ENCODE data around the gene MRO.
"Not testable (repeated sequence)": the region's sequence is repeated elsewhere in the genome, so short reads cannot be mapped to it uniquely, and the experiment has no call there.

MRO gene

DNA sequence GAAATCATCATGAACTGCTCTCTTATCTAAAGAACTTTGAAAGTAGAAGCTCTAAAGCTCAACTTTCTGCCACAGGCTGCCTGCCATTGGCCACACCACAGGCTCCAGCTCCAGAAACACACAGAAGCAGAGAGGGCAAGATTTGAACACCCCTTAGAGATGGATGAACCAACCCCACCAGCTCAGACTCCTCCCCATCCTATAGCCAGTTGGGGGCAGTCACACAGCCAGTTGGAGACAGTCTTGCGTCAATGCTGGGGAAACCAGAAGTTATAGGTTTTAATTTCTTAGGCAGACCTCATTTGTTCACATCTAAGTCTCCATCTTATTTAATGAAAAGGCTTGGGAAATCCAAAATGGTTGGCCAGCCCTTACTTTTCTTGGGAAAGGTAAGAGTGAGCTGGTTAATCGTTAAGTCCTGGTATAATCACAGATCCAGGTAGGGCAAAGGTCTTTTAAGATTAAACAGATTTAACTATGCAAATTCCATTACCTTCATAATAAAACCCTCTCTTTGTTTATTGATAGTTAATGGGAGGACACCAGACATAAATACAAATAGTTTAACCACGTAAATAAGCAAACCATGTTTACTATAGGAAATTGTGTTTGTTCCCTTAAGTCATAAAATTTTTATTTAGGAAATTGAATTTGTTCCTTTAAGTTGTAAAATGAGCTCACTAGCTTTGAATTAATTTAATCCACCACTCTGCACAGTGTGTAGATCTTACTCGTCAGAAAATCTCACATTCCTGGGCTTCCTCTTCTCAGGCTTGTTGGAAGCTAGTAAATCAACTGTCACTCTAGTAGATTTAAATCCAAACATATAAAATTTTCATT is 28.0 kb downstream of the MRO start:
- DNase-seq (ENCODE audit: low read depth) = no peak

DNA sequence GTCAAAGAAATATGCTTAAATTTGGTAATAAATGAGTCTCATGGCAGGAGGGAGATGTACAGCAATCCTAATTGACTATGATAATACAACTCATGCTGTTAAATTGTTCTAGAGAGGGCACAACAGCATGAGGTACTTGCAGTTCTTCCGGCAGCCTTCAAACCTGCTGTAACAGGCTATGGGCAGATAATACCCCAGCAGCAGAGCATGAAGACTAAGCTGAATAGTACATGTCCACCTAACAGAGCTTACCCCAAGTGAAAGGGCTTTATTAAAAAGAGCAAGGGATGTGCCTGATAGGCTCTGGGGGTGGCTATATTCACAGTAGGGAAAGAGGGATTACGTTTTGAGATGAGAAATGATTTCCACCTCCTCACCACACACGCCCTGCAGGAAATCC is 28.9 kb downstream of the MRO start:
- no peak for DNase-seq (ENCODE audit: low read depth)

DNA sequence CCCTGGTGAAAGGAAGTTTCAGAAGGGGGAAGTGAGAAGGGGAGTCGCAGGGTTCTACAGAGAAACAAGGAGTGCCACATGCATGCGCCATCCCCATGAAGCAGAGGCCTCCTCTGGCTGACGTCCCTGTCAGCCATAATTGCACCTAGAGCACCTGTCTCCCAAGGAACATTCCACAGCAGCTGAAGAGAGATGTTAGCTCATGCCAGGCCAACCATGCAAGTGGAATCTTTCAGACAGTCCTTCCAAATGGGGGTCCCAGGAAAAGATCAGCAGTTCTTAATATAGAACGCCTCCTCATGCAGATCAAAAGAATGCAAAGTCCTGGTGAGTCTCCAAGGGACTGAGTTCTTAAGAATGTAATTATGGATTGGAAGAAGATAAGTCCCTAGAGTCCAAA is 29.6 kb downstream of the MRO start:
- DNase-seq (ENCODE audit: low read depth) = no peak

DNA sequence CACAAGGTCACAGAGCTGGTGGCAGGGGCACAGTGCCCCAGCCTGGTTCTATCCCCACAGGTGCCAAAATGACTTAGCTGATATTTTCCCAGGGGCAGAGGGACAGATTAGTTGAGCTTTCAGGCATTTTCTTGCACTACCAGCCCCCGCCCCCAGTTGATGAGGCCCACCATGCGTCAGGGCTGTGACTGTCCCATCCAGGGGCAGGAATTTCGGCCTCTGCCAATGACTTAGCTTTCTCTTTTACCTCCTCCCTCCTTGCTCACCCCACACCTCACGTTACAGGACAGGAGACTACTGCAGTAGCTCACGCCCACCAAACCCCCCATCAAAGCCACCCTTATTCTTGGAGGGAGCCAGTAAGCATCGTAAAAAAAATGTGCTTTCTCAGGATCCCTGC is 31.5 kb downstream of the MRO start:
- DNase-seq (ENCODE audit: low read depth) = no peak

DNA sequence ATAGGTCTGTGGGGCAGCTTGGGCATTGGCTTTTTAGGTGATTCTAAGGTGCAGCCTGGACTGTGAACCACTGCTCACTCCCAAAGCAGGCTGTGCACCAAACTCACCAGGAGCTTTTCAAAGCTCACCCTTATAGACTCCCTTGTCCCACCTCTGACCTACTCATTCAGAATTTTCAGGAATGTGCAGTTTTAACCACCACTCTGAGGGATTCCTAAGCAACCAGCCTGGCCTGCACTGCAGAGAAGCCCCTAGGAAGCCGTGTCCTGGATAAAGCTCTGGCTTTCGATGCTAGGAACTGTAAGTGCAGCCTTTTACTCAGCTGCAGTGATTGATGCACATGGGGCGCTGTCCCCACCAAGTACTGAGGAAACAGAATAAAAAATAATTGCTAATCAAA is 33.0 kb downstream of the MRO start:
- DNase-seq (ENCODE audit: low read depth) = no peak

DNA sequence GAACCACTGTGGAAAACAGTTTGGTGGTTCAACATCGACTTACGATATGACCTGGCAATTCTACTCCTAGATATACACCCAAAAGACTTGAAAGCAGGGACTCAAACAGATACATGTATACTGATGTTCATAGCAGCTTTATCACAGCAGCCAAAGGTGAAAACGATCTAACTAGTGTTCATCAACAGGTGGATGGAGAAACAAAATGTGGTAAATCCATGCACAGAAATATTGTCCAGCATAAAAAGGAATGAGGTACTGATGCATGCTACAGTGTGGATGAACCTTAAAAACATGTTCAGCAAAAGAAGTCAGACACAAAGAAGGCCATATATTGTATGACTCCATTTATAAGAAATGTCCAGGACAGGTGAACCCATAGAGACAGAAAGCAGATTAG is 36.3 kb downstream of the MRO start:
- no peak for DNase-seq (ENCODE audit: low read depth)

DNA sequence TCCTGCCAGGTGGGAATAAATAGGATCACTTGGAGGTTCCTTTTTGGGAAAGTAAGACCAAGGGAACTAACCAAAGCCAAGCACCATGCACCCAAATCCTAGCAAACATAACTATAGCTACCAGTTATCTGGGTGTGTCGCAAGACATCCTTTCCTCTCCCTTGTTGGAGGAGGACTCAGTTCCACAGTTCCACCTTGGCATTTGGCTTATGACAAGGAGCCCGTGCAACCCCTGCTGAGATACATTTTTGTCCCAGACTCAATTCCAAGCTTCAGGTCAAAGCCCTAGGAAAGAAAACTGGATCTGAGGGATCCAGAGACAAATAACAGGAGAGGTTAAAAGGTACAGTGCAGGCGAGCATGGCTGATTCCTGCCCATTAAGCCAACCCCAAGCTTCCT is 40.8 kb downstream of the MRO start:
- DNase-seq (ENCODE audit: low read depth) = not testable (repeated sequence)

DNA sequence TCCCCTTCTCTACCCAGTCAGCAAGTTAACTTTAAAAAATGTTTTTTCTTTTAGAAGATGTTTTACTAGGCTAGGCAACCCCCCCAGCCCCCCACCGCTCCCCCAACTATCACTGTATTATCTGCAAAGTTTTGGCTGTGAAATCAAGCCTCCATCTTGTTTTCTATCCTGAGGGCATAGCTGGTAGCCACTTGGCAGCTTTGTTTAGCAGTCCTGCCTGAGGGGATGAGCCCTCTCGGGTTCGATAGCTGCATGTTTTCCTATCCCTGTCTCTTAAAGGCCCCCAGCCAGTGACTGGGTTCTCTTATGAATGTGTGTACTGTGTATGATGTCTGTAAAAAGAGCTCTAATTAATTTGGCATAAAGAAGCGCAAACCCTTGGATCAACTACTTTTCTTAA is 43.4 kb downstream of the MRO start:
- DNase-seq (ENCODE audit: low read depth) = no peak

DNA sequence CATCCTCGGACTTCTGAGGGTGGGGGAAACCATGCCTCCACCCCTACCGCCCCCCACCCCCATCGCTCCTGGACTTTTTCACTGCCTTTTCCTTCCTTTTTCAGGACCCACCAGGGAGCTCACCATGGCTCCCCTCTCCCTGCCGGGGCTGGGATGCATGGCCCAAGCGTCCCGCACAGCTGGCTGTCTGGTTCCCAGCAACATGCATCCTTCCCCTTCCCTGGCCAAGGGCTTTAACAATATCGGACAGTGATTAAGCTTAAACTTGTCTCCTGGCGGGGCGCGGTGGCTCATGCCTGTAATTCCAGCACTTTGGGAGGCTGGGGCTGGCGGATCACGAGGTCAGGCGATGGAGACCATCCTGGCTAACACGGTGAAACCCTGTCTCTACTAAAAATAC is 44.1 kb downstream of the MRO start:
- DNase-seq (ENCODE audit: low read depth) = no peak

DNA sequence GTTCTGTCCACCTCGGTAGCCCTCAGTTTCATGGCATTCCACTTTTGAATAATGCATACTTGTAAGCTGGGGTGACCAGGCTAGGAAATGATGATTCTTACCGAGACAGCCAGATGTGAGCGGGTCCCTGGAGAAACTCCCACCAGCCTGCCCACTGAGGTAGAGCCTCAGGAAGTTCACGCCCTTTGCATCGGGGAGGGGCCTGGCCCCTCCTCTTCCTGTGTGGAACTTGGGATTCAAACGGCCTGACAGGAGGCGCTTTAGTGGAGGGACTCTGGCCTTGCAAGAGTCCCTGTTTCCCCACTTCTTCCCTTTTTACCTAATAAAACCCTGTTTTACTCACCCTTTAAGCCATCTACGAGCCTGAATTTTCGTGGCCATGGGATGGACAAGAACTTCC is 44.6 kb downstream of the MRO start:
- no peak for DNase-seq (ENCODE audit: low read depth)

DNA sequence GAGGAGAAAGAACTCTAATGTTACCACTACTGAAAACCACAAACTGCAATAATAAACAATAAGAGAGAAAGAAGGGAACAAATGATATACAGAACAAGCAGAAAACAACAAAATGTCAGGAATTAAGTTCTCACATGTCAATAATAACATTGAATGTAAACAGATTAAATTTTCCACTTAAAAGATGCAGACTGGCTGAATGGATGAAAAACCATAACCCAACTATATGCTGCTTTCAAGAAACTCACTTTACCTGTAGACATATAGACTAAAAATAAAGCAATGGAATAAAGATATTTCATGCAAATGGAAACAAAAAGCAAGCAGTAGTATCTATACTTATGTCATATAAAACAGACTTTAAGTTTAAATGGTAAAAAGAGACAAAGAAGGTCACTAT is 50.4 kb downstream of the MRO start:
- no peak for DNase-seq (ENCODE audit: low read depth)

DNA sequence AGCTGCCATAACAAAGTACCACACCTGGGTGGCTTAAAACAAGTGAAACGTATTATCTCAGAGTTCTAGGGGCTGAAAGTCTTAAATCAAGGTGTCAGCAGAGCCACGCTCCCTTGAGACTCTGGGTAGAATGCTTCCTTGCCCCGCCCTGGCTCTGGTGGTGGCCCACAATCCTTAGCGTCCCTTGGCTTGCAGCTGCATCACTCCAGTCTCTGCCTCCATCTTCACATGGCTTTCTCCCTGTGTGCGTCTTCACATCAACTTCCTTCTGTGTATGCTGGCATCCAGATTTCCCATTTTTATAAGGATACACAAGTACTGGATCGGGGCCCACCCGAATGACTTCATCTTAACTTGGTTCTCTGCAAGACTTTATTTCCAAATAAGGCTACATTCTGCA is 62.5 kb downstream of the MRO start:
- DNase-seq (ENCODE audit: low read depth) = no peak

DNA sequence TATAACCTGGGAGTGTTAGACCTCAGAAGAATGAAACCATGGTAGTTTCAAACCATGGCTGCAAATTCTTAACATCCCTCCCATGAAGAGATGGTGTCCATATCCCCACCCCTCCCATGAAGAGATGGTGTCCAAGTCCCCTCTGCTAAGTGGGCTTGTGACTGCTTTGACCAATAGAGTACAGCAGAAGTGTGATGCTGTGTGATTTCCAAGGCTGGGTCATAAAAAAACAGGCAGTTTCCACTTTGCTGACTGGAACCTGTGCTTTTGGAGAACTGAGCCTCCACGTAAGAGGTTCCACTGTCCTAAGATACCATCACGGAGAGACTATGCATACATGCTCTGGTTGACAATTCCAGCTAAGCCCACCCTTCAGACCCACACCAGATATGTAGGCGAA is 65.5 kb downstream of the MRO start:
- DNase-seq (ENCODE audit: low read depth) = no peak

DNA sequence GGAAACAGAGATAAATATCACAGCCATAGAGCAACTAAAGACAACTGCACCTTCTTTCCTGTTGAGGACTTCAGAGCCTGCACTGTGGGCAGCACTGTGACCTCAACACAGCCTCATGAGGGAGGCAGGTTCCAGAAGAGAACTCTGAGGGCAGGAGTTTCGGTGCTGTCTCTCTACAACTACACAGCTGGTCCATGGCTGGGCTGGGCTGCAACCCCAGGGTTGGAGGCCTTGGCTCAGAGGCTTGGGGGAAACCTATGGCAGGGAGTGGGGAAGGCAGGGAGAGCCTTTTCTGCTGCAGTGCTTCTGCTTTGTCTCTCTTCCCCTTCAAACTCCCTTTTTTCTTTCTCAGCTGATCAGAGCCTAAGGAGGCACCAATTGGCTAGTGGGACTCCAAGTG is 66.5 kb downstream of the MRO start:
- DNase-seq (ENCODE audit: low read depth) = no peak

DNA sequence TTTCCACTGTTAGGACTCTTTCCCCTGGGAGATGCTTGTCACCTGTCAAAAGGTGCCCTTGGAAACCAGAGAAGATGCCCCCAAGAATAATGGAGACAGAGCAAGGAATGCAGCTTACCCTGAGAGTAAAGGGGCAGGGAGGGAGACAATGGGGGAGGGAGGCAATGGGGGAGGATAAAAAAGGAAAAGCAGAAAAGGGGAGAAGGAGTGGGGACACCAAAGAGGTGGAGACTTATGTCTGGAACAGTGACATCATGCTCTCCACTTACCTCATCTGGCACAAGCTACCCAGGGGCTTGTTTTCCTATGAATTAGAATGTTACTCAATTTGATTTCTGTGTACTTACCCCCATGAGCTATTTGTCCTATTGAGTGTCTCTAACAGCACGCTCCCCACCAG is 67.9 kb downstream of the MRO start:
- no peak for DNase-seq (ENCODE audit: low read depth)

DNA sequence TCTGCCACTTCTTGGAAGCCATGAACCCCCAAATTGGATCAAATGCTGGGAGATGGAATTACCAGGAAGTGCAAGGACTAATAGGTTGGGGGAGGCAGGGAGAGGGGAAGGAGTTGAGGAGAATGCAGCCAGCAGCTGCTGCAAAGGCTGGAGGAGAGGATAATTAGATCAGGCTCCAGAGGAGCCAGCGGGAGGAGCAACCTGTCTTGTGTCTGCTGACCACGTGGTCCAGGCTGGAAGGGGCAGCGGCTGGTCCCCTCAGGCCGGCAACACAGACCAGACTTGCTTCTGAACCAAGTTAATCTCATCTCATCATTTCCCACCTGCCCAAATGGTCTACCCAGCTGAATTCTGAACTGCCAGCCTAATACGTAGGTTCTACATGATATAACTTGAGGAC is 68.3 kb downstream of the MRO start:
- no peak for DNase-seq (ENCODE audit: low read depth)

DNA sequence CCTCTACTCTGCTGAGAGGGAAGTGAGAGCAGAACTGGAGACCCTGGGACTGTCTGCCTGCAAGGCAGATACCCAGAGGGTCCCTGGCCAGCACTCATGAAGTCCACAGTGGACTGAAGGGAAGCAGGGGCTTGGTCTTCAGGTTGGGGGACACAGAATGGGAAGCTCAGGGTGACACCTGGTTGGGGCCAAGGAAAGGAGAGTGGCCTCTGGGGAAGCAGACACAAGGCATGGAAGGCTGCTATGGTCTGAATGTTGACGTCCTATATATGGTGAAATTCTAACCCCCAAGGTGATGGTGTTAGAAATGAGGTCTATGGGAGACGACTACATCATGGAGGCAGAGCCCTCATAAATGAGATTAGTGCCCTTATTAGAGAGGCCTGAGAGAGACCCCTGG is 69.3 kb downstream of the MRO start:
- DNase-seq (ENCODE audit: low read depth) = no peak

DNA sequence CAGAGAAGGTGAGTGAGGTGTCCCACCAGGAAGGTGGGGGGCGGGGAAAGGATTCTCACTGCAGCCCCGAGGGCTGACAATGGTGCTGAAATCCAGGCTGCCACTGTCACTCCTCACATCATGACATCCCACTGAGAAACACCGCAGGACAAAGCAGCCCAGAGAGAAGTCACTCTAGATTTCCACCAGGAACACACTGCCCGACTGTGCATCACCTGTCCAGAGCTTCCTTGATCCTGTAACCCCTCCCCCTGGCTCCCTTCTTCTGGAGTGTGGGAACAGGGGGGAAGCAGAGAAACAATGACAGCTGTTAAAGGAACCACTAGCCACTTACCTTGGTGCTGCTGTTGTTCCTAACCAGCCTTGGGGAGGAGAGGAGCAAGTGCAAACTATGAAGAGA is 69.9 kb downstream of the MRO start:
- no peak for DNase-seq (ENCODE audit: low read depth)

DNA sequence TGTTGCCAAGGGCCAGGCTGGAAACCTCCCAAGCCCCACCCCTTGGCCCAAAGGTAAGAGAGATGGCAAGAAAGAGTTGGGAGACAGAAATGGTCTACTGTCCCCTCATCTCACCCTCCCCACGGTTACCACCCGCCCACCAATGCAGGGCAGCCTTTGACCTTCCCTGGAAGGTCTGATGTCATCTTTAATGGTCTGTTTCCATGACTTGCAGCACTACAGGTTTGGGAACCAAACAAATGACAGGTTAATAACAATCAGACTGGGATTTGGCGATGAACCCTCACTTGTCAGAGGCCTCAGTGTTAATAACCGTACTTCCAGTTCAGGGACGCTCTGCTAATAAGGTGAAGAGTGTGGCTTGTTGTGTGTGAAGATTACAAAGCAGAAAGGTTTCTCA is 70.4 kb downstream of the MRO start:
- DNase-seq (ENCODE audit: low read depth) = no peak

DNA sequence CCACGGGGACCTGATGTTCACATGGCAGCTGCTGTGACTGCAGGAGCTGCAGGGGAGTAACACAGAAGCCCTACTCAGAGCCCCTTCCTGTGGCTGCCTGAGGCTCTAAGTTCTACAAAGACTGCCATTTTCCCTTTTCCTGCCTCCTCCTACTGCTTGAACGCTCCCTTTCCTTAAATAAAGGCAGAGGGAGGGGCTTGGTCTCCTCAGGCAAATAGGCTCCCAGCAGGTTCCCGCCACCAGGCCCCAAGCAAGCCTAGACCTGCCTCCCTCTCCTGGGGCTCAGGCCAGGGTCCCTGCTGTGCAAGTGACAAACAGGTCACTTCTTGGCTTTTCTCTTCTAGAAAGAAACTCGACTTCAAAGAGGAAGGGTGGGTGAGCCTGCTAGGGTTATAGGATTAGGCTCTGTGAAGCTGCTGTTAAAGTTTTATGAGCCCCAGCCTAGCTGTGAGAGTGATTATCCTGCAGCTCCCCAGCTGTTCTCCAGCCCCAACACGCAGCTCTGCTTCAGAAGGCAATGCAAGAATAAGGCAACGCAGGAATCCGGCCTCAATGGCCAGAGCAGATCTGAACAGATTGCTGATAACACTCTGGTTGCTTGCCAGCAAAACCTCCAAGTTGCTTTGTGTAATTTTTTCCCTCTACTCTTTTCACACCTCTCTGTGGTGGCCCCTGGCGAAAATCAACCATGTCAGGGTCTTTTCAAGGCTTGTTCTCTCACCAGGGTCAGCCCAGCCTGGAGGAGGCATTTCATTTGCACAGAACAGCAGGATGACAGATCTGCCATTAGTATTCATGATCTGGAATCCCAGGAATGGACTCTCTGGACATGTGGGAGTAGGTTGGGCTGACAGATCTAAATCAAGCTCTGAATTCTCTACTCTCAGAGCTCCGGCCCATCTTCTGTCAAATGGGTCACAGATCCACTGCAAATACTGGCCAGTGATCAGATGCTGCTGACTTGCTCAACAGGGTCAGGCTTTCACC is 71.3 kb downstream of the MRO start:
- no peak for DNase-seq (ENCODE audit: low read depth)

DNA sequence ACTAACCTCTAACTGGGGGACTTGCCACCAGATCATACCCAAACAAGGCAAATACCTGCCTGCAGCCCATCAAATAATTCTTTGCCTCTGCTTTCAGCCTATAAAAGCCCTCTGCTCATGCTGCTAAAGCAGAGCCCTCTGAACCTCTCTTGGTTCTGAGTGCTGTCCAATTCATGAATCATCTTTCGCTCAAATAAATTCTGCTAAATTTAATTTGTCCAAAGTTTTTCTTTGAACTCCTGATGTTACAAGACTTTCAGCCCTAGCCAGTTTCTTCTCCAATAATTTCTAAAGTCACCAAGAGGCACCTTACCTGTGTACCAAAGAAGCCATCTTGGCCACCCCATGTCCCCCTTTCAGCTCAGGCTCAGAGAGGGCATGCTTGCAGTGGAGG is 72.0 kb downstream of the MRO start:
- no peak for DNase-seq (ENCODE audit: low read depth)

DNA sequence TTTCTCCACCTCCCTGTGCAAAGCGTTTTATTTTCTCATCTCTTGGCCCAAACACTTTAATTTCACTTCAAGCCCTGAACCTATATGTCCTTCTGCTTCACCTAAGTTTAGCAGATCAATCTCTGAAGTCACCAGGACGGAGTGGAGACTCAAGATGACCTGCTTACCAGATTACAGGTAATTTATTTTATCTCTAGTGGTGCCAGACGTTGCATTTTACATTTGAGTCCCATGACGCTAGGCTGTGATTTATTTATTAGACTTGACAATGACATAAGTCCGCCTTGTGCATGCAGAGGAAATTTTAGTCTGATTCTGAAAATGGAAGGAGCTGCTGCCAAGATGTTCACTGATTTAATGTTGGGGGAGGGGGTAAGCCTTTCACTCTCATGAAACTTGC is 73.9 kb downstream of the MRO start:
- no peak for DNase-seq (ENCODE audit: low read depth)
